HG02938 (cell line): ENCODE results near the gene CLMN.

ENCODE experiments used
- ATAC-seq: cut with Tn5 transposase; IDR thresholded peaks from one replicate; pipeline ENCODE4 v1.9.1; 2021; ENCODE audit warnings: mild to moderate bottlenecking, moderate library complexity; ENCODE audit not compliant: unreplicated experiment

The CLMN gene

GRCh38 chr14:95264271-95264973 lies 55.3 kb downstream of the CLMN start:
- ATAC-seq, result no peak

GRCh38 chr14:95263527-95264231 lies 56.0 kb downstream of the CLMN start:
- ATAC-seq, result no peak

GRCh38 chr14:95262511-95262891 lies 57.2 kb downstream of the CLMN start:
- ATAC-seq, result no peak

GRCh38 chr14:95261616-95262510 lies 57.8 kb downstream of the CLMN start:
- no peak for ATAC-seq

GRCh38 chr14:95260537-95261361 lies 59.0 kb downstream of the CLMN start:
- ATAC-seq, result peak; percentile 37

GRCh38 chr14:95258754-95259593 lies 60.7 kb downstream of the CLMN start:
- ATAC-seq, result no peak

- no peak for ATAC-seq
Observed at GRCh38 chr14:95258156-95258555, 61.6 kb downstream of the CLMN start.

- no peak for ATAC-seq
Observed at GRCh38 chr14:95257521-95257920, 62.2 kb downstream of the CLMN start.

GRCh38 chr14:95256776-95257060 lies 63.0 kb downstream of the CLMN start:
- no peak for ATAC-seq

- no peak for ATAC-seq
Observed at GRCh38 chr14:95256002-95256775, 63.5 kb downstream of the CLMN start.

GRCh38 chr14:95255487-95255886 lies 64.2 kb downstream of the CLMN start:
- no peak for ATAC-seq

- ATAC-seq, result no peak
Observed at GRCh38 chr14:95255013-95255412, 64.7 kb downstream of the CLMN start.

- ATAC-seq, result no peak
Observed at GRCh38 chr14:95254288-95254687, 65.4 kb downstream of the CLMN start.

GRCh38 chr14:95253039-95253630 lies 66.6 kb downstream of the CLMN start:
- no peak for ATAC-seq

- ATAC-seq, result no peak
Observed at GRCh38 chr14:95252219-95252618, 67.5 kb downstream of the CLMN start.

- no peak for ATAC-seq
Observed at GRCh38 chr14:95250936-95251335, 68.8 kb downstream of the CLMN start.

GRCh38 chr14:95250140-95250769 lies 69.5 kb downstream of the CLMN start:
- no peak for ATAC-seq

- ATAC-seq, result no peak
Observed at GRCh38 chr14:95248432-95248831, 71.3 kb downstream of the CLMN start.
